ENCODE data around the gene MYRIP.
"Not testable (repeated sequence)": the region's sequence is repeated elsewhere in the genome, so short reads cannot be mapped to it uniquely, and the experiment has no call there.

- not testable (repeated sequence) for TF ChIP-seq CTCF (IDR thresholded peaks at IDR 0.05; ENCODE audit: low read length); EZH2 (IDR thresholded peaks at IDR 0.05; ENCODE audit: borderline replicate concordance, low read length)
Measured at GRCh38 chr3:39833764-39834163, 24.4 kb downstream of the MYRIP start.

Data from OCI-LY1 (cell line).